HepG2 (cell line): ENCODE measurements around the gene POU5F2. TPM values are rescaled to one million over a fixed set of nuclear protein-coding genes. Genes with fewer than 3 reads are reported as not detected.

Experiments
- HMGXB4 ChIP-seq, 2 experiments: sonication (generic) in 1 of 2; formaldehyde crosslinking in 1 of 2; IDR thresholded peaks; 2 replicates each; pipeline versions ENCODE4 v1.4.0 to v1.6.1; 2018 to 2020; ENCODE audit warnings: missing genetic modification reagents in 2 of 2, borderline replicate concordance in 1 of 2, low read depth in 1 of 2, mild to moderate bottlenecking in 1 of 2, missing biosample characterization in 1 of 2
- RERE ChIP-seq: IDR thresholded peaks from 2 replicates; pipeline ENCODE4 v1.6.1; 2016; ENCODE audit warnings: low read depth, missing genetic modification reagents, missing compliant biosample characterization
- TRIM24 ChIP-seq: sonication (generic); formaldehyde crosslinking; IDR thresholded peaks from 2 replicates; pipeline ENCODE4 v1.8.0; 2022; ENCODE audit warnings: mild to moderate bottlenecking, missing genetic modification reagents
- ZNF18 ChIP-seq: sonication (generic); formaldehyde crosslinking; IDR thresholded peaks from 2 replicates; pipeline ENCODE4 v1.8.0; 2022; ENCODE audit warnings: mild to moderate bottlenecking, missing genetic modification reagents; ENCODE audit not compliant: insufficient replicate concordance
- ZNF687 ChIP-seq: sonication (generic); formaldehyde crosslinking; IDR thresholded peaks from 2 replicates; pipeline ENCODE4 v1.5.1; 2020; ENCODE audit warnings: mild to moderate bottlenecking, missing genetic modification reagents, moderate library complexity
- polyA plus RNA-seq, 8 experiments: library from polyadenylated mRNA; depleted of rRNA in 3 of 8; stranded (reverse) in 7 of 8; unstranded in 1 of 8; fragments of >200 nt; fragmentation: Illumina TruSeq in 4 of 8; extraction: Trizol in 4 of 8; gene quantifications; 2 replicates each; pipeline versions ENCODE4 v1.2.1 to v1.2.3, GENCODE V29; 2011 to 2016; ENCODE audit warnings: low read depth in 4 of 8, missing spikeins in 1 of 8, mixed read lengths in 1 of 8; ENCODE audit not compliant: insufficient read depth in 1 of 8
- total RNA-seq, 5 experiments: library from RNA; depleted of rRNA; stranded (reverse); fragments of >200 nt; fragmentation: Illumina TruSeq; extraction: Trizol; gene quantifications; 2 replicates each; pipeline ENCODE4 v1.2.3, GENCODE V29; 2016; ENCODE audit warnings: low read depth in 1 of 5

The POU5F2 gene
- total and polyA plus RNA-seq, 2 of the 13 experiments (the other 11 are each of a cell fraction or from before 2014, with no cell fraction given) = 0.13 to 0.38 TPM

- TF ChIP-seq RERE (CRISPR knock-in tag) (no peak), ZNF18 (CRISPR knock-in tag) (no peak), TRIM24 (CRISPR knock-in tag) (no peak), ZNF687 (CRISPR knock-in tag) (no peak), HMGXB4 (CRISPR knock-in tag; IDR thresholded peaks at IDR 0.05; ENCODE audit: borderline replicate concordance in 1 of 2, low read depth in 1 of 2) (no peak)
- TF ChIP-seq, all 625 proteins: peak for 0
Measured at GRCh38 chr5:93715761-93716160, 25.6 kb downstream of the POU5F2 start (continued).
